NCI-H345 treated with DMSO at 0.1 percent for 48 hours (cell line): Measurements from ENCODE around the gene DYNC1I1.

Experiments
- DNase-seq: peaks from one replicate; lab custom pipeline; 2025; ENCODE audit not compliant: unreplicated experiment; lab: John Stamatoyannopoulos, UW

DYNC1I1 gene

DNA sequence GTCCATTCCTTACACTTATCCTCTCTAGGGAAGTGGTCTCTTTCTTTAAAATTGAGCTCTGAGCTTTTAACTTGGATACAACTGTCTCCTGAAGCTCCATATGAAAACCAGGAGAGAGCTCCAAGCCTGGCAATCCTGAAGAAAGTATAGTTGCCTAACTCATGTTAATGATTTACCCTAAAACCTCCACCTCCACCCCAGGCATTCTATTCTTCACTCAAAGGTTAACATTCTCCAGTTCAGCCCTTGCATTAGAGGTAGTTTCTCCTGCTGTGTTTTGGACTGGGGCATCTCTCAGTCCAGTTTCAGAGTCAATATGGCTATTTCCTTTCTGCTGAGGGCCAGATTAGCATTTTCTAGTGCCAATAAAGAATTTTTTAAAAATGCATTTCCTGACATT lies 354.0 kb downstream of the DYNC1I1 start:
- DNase-seq: no peak

- DNase-seq: no peak
These were observed 355.4 kb downstream of the DYNC1I1 start for GRCh38 chr7:96127746-96128145.

DNA sequence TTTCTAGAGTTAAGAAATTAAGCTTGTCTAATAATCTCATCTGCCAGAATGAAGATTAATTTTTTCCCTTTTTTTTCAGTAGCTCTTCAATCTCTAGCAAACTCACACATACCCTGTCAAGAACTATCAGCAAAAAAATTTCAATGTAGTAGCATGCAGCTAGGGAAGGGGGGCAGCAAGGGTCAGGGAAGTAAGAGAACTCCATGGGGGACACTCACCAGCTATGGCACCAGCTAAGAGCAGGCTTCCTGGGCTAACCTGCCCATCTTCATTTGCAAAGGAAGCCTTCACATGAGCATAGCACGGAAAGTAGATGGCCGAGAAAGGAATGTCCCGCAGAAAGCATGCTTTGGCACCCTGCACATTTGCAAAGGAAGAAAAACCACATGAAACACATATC lies 359.2 kb downstream of the DYNC1I1 start:
- no peak for DNase-seq

- no peak for DNase-seq
These were observed 362.9 kb downstream of the DYNC1I1 start for GRCh38 chr7:96135241-96135640.

GRCh38 chr7:96136600-96137239 lies 364.4 kb downstream of the DYNC1I1 start:
- DNase-seq: peak; percentile 37

- no peak for DNase-seq
These were observed 371.3 kb downstream of the DYNC1I1 start for GRCh38 chr7:96143495-96144259.

- DNase-seq: no peak
These were observed 371.8 kb downstream of the DYNC1I1 start for GRCh38 chr7:96144260-96144526.
